Measurements from ENCODE around the gene TCEAL7.
A peak's percentile ranks its signal among the peaks of the same experiment; 100 is the strongest.

- TF ChIP-seq, protein P1, sequence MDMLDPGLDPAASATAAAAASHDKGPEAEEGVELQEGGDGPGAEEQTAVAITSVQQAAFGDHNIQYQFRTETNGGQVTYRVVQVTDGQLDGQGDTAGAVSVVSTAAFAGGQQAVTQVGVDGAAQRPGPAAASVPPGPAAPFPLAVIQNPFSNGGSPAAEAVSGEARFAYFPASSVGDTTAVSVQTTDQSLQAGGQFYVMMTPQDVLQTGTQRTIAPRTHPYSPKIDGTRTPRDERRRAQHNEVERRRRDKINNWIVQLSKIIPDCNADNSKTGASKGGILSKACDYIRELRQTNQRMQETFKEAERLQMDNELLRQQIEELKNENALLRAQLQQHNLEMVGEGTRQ (IDR thresholded peaks at IDR 0.05) = 0 out of 2 replicates have a peak, but pooled peaks have one; percentile 42
- peak; percentile 71 for TF ChIP-seq POLR2A (IDR thresholded peaks at IDR 0.05; ENCODE audit: low read length)
- no peak for TF ChIP-seq ZC3H11A (IDR thresholded peaks at IDR 0.05)
Observed at GRCh38 chrX:103356130-103356798, 26.2 kb downstream of the TCEAL7 start, which contains the start of gene TCEAL9.

Measured in A549 (cell line).